Effector CD4-positive, alpha-beta T cell (primary cell): ENCODE results near the gene ARMH4.

ENCODE experiments used
- DNase-seq: peaks from one replicate; pipeline ENCODE4 v3.0.0-alpha.2; 2020

Gene ARMH4

GRCh38 chr14:58096731-58097130 lies 55.3 kb downstream of the ARMH4 start:
- DNase-seq, result no peak

GRCh38 chr14:58091883-58092630 lies 60.0 kb downstream of the ARMH4 start:
- no peak for DNase-seq

GRCh38 chr14:58089612-58090011 lies 62.4 kb downstream of the ARMH4 start:
- no peak for DNase-seq

DNA sequence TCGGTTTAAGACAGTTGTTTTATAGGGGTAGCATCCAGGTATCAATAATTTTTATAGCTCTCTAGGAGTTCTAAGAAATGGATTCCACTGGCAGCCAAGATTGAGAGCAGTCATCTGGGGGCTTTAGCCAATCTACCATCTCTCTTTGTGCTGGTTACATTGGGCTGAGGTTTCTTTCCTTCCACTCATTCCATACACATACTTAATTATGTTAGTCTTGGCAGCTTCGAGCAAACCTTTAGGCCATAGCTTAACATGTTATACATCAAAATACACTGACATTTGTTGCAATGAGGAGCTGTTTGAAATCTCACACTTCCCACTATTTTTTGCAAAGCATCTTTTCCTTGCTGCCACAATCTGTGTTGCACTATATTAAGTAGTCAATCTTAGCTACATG lies 63.1 kb downstream of the ARMH4 start:
- no peak for DNase-seq

GRCh38 chr14:58085877-58086276 lies 66.1 kb downstream of the ARMH4 start:
- no peak for DNase-seq

DNA sequence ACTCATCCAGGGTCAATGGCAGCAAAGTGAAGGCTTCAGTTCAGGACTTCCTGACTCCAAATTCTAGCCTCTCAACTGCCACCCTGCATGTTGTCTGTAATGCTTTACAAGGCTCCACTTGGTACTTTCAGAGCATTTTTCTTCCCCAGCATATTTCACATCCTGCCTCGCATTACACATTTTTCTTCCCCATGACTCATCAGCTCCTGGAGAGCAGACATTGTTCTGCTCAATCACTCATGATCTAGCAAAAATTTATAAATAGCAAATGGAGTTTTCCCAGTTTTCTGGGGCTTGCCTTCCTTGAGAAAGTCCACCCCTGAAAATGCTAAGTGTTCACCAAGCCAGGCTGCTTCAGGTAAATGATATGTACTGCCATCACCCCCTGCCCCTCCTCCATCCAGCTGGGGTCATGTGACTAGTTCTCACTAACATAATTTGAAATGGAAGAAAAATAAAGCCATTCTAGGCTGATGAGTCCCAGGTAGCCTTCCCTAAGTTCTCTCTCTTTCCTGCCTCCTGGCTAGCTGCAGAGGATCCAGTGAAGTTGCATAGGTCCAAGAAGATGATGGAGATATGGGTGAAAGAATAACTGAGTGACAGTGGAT lies 69.4 kb downstream of the ARMH4 start:
- no peak for DNase-seq

DNA sequence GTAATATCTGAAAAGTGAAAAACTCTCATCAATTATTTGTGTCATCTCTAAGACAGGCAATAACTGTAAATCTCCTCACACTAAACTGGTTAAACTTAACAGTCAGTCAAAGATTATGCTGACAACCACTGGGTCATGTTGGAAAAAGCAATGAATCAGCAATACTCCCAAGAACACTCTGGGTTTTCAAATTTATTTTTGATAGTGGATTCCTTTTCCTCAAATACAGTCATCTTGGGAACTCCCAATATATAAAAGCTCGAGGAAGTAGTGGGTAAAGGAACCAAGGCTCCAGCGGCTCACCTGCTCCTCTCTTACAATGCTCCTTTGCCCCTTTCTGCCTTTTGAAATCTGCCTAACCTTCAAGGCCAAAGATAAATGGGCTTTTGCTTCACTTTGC lies 70.0 kb downstream of the ARMH4 start:
- DNase-seq, result no peak

GRCh38 chr14:58078471-58078870 lies 73.5 kb downstream of the ARMH4 start:
- DNase-seq, result no peak

- DNase-seq, result no peak
Observed at GRCh38 chr14:58078068-58078467, 73.9 kb downstream of the ARMH4 start.

- no peak for DNase-seq
Observed at GRCh38 chr14:58077621-58078020, 74.4 kb downstream of the ARMH4 start.

- DNase-seq, result no peak
Observed at GRCh38 chr14:58073516-58073915, 78.5 kb downstream of the ARMH4 start.

DNA sequence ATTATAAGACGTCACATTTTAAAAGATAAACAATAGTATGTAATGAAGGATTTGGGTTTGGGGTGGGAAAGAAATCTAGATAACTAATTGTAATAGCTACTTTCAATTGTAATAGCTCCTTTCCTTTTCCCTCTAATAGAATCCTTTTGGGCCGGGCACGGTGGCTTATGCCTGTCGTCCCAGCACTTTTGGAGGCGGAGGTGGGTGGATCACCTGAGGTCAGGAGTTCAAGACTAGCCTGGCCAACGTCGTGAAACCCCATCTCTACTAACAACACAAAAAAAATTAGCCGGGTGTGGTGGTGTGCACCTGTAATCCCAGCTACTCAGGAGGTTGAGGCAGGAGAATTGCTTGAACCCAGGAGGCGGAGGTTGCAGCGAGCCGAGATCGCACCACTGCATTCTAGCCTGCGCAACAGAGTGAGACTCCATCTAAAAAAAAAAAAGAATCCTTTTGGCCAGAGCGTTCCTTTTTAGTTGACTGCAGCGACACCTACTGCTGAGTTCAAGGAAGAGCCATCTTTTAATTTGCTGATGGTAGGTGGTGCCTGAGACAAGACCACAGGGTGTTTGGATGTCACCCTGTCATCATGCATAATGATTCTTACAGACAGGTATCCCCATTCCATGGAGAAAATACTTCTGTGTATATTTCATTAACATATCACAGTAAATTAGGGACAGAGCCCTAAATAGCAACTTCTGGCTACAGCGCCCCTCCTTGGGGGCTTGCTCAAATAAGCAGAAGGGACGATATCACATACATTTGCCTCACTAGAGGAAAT lies 79.5 kb downstream of the ARMH4 start:
- DNase-seq, result peak; percentile 6

- DNase-seq, result no peak
Observed at GRCh38 chr14:58071341-58071740, 80.7 kb downstream of the ARMH4 start.

- no peak for DNase-seq
Observed at GRCh38 chr14:58068306-58068705, 83.7 kb downstream of the ARMH4 start.

DNA sequence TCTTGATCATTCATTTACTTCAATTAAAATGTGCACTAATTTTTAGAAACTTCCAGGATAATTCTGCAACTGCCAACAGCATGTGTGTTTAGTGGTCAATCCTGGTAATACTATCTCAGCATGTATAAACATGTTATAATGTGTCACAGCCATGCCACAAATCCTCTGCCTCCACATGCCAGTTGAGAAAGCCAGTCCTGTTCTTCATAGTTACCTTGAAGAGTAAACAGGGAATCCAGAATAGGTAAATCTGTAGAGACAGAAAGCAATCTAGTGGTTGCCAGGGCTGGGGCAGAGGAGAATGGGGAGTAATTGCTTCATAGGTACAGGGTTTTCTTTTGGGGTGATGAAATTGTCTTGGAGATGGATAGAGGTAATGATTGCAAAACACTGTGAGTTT lies 85.9 kb downstream of the ARMH4 start:
- no peak for DNase-seq

GRCh38 chr14:58061581-58061980 lies 90.4 kb downstream of the ARMH4 start:
- DNase-seq, result no peak

DNA sequence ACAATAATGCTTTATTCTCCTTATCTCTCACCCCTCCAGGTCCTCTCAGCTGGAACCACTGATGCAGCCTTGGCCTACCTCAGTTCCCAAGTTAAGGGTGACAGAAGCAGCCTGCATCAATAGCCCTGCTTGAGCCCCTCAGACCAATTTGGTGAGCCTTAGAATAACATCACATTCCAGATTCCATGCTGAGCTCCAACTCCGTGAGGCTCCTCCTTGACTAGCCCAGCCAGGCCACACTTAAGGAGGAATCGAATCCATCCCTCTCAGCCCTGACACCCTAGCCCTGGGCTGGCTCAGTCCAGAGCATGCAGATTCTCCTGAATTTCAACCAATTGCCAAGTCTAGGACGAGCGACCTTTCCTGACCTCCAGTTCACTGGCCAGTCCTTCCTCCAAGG lies 91.1 kb downstream of the ARMH4 start:
- DNase-seq, result no peak

- no peak for DNase-seq
Observed at GRCh38 chr14:58060077-58060476, 91.9 kb downstream of the ARMH4 start.

DNA sequence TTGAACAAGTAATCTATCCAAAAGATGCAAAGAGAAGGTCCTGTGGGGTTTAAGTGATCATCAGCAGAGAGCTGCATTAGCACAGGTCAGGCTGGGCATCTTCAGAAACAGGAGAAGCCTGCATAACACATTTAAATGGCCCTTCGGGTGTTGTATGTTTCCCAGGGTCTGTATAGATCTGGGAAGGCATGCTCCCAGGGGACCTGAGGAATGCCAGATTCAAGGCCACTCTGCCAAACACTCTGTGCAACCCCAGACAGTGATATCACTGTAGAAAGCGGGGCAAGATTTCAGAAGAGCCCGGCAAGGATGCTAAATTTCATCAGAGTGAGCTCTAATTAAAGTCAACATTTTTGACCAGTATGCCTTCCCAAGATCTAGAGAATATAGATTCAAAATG lies 92.9 kb downstream of the ARMH4 start:
- no peak for DNase-seq

- no peak for DNase-seq
Observed at GRCh38 chr14:58055497-58056010, 96.5 kb downstream of the ARMH4 start.

- DNase-seq, result no peak
Observed at GRCh38 chr14:58054100-58054499, 97.9 kb downstream of the ARMH4 start.

DNA sequence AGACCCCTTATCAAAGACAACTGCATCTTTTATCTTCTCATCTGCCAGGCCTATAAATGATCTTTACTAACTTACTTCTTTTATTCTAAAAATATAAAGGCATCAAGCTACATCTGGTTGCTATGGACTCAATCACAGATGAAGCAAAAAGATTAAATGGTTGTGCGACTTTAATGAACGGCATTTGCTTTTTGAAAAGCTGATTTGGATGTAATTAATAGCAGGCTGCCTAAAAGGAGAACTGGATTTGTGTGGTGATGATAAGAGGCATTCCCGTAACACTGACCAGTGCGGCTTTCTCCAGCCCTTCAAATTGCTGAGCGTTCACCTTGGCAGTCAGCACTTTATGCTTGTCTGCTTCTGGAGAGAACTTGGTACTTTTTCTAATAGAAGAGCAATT lies 103.8 kb downstream of the ARMH4 start:
- DNase-seq, result no peak

GRCh38 chr14:58027904-58028303 lies 124.1 kb downstream of the ARMH4 start:
- DNase-seq, result no peak

- DNase-seq, result no peak
Observed at GRCh38 chr14:58026967-58027366, 125.0 kb downstream of the ARMH4 start.
